K562 (cell line): ENCODE measurements around the gene EIF4E1B. TPM values are rescaled to one million over a fixed set of nuclear protein-coding genes. Genes with fewer than 3 reads are reported as not detected.

ENCODE experiments used
- C11orf30 ChIP-seq: fragments of 450-650 bp; IDR thresholded peaks from 2 replicates; pipeline ENCODE4 v1.6.1; 2016; ENCODE audit warnings: low read depth, mild to moderate bottlenecking
- DEAF1 ChIP-seq: fragments of 450-650 bp; formaldehyde crosslinking; IDR thresholded peaks from 2 replicates; pipeline ENCODE4 v1.4.0; 2020; ENCODE audit warnings: mild to moderate bottlenecking, moderate library complexity
- GATAD2B ChIP-seq: fragments of 450-650 bp; IDR thresholded peaks from 2 replicates; pipeline ENCODE4 v1.6.1; 2017; ENCODE audit warnings: mild to moderate bottlenecking, borderline replicate concordance
- HBP1 ChIP-seq: fragments of 450-650 bp; formaldehyde crosslinking; IDR thresholded peaks from 2 replicates; pipeline ENCODE4 v1.4.0; 2022; ENCODE audit warnings: missing genetic modification characterization
- ILK ChIP-seq: fragments of 450-650 bp; IDR thresholded peaks from 2 replicates; pipeline ENCODE4 v1.6.1; 2016; ENCODE audit warnings: missing genetic modification characterization, low read depth, mild to moderate bottlenecking, missing compliant biosample characterization, moderate library complexity, borderline replicate concordance
- NFIC ChIP-seq: fragments of 450-650 bp; IDR thresholded peaks from 2 replicates; pipeline ENCODE4 v1.6.1; 2017; ENCODE audit warnings: mild to moderate bottlenecking, inconsistent platforms
- NR3C1 ChIP-seq: sonication (generic); formaldehyde crosslinking; IDR thresholded peaks from 2 replicates; pipeline ENCODE4 v1.8.1; 2022; ENCODE audit warnings: missing genetic modification reagents
- SAFB2 ChIP-seq: fragments of 200-400 bp; formaldehyde crosslinking; IDR thresholded peaks from 2 replicates; pipeline ENCODE4 v1.6.1; 2018; ENCODE audit warnings: borderline replicate concordance, low read length, low read depth, moderate library complexity; ENCODE audit not compliant: severe bottlenecking
- ZBTB26 ChIP-seq: fragments of 450-650 bp; formaldehyde crosslinking; IDR thresholded peaks from 2 replicates; pipeline ENCODE4 v1.4.0; 2022; ENCODE audit warnings: missing genetic modification characterization
- ZKSCAN1 ChIP-seq: fragments of 150-350 bp; IDR thresholded peaks from 2 replicates; pipeline ENCODE4 v1.6.1; 2016; ENCODE audit warnings: low read depth, low read length
- ZNF217 ChIP-seq: sonication (generic); formaldehyde crosslinking; IDR thresholded peaks from 2 replicates; pipeline ENCODE4 v1.8.0; 2022; ENCODE audit warnings: mild to moderate bottlenecking, missing genetic modification reagents
- ZNF277 ChIP-seq: fragments of 250-450 bp; sonication (Bioruptor Pico); IDR thresholded peaks from 2 replicates; pipeline ENCODE4 v1.8.0; 2022; ENCODE audit warnings: inconsistent platforms, mild to moderate bottlenecking, moderate library complexity, borderline replicate concordance
- ZNF354B ChIP-seq: fragments of 250-450 bp; sonication (Bioruptor Pico); IDR thresholded peaks from 2 replicates; pipeline ENCODE4 v1.4.0; 2020
- ZNF431 ChIP-seq: sonication (generic); formaldehyde crosslinking; IDR thresholded peaks from 2 replicates; pipeline ENCODE4 v1.8.0; 2022; ENCODE audit warnings: mild to moderate bottlenecking, missing genetic modification reagents
- ZNF609 ChIP-seq: sonication (generic); formaldehyde crosslinking; IDR thresholded peaks from 2 replicates; pipeline ENCODE4 v1.8.1; 2023; ENCODE audit warnings: missing genetic modification reagents, mild to moderate bottlenecking, borderline replicate concordance
- polyA plus RNA-seq, 8 experiments: library from polyadenylated mRNA; depleted of rRNA in 4 of 8; stranded (reverse) in 5 of 8; unstranded in 3 of 8; fragments of >200 nt; fragmentation: Nextera tagmentation in 2 of 8; fragmentation: Illumina TruSeq in 1 of 8; extraction: Ambion mirVana in 2 of 8; extraction: Trizol in 1 of 8; gene quantifications; 2 replicates each; pipeline versions ENCODE4 v1.2.1 to v1.2.3, GENCODE V29; 2011 to 2014; ENCODE audit warnings: inconsistent platforms in 1 of 8, missing spikeins in 1 of 8
- total RNA-seq, 7 experiments: library from RNA; depleted of rRNA in 6 of 7; stranded (reverse); fragments of >200 nt in 6 of 7; fragmentation: Illumina TruSeq in 2 of 7; extraction: Trizol in 2 of 7; gene quantifications; 2 replicates each; pipeline versions ENCODE4 v1.2.1 to v1.2.3, GENCODE V29; 2011 to 2021; ENCODE audit warnings: low replicate concordance in 1 of 7
- TF ChIP-seq, protein P1 (sequence below): fragments of 450-650 bp; formaldehyde crosslinking; conservative IDR thresholded peaks from 2 replicates; pipeline ENCODE4 v1.4.0; 2022; ENCODE audit warnings: mild to moderate bottlenecking, missing genetic modification characterization

EIF4E1B gene
- total and polyA plus RNA-seq, 9 of the 15 experiments (the other 6 are each of a cell fraction or from before 2014, with no cell fraction given) = not detected

DNA sequence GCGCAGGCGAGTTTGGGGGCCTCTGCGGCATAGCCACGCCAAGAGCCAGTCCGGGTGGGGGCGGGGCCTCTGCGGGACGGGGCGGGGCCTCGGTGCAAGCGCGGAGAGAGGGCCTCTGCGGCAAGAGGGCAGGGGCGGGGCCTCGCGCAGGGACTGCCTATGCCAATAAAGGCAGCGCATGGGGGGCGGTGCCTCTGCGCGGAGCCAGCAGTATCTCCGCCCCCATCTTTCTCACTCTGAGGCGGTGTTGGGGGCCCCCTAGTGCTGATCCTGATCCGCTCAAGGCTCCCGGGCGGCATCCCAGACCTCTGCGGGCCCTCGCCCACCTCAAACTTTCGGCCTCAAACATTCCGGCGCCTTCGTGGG is 11.3 kb upstream of the EIF4E1B start (continued):
- no peak for TF ChIP-seq C11orf30
- TF ChIP-seq NR3C1 (CRISPR knock-in tag) = no peak
- no peak for TF ChIP-seq ZKSCAN1
- no peak for TF ChIP-seq ZBTB26 (CRISPR knock-in tag)
- TF ChIP-seq ZNF217 (CRISPR knock-in tag) = no peak
- no peak for TF ChIP-seq GATAD2B
- no peak for TF ChIP-seq ZNF277
- peak; percentile 72; the same call in 1 of the 2 replicates for TF ChIP-seq DEAF1 (CRISPR knock-in tag)
- TF ChIP-seq HBP1 (CRISPR knock-in tag) = no peak
- TF ChIP-seq ZNF609 (CRISPR knock-in tag) = no peak
- no peak for TF ChIP-seq ILK (tag)
- TF ChIP-seq ZNF431 (CRISPR knock-in tag) = 0 out of 2 replicates have a peak, but pooled peaks have one; percentile 24
- no peak for TF ChIP-seq SAFB2
- TF ChIP-seq, protein P1, sequence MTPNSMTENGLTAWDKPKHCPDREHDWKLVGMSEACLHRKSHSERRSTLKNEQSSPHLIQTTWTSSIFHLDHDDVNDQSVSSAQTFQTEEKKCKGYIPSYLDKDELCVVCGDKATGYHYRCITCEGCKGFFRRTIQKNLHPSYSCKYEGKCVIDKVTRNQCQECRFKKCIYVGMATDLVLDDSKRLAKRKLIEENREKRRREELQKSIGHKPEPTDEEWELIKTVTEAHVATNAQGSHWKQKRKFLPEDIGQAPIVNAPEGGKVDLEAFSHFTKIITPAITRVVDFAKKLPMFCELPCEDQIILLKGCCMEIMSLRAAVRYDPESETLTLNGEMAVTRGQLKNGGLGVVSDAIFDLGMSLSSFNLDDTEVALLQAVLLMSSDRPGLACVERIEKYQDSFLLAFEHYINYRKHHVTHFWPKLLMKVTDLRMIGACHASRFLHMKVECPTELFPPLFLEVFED (CRISPR knock-in tag) = no peak
- no peak for TF ChIP-seq ZNF354B (CRISPR knock-in tag)
- TF ChIP-seq NFIC = no peak
